ENCODE data around the gene TRPC4AP. TPM values are rescaled to one million over a fixed set of nuclear protein-coding genes. Genes with fewer than 3 reads are reported as not detected.

The TRPC4AP gene
- total RNA-seq, 4 donors from 2014 or later: 48.4 to 87.3 (median 57.8) TPM

DNA sequence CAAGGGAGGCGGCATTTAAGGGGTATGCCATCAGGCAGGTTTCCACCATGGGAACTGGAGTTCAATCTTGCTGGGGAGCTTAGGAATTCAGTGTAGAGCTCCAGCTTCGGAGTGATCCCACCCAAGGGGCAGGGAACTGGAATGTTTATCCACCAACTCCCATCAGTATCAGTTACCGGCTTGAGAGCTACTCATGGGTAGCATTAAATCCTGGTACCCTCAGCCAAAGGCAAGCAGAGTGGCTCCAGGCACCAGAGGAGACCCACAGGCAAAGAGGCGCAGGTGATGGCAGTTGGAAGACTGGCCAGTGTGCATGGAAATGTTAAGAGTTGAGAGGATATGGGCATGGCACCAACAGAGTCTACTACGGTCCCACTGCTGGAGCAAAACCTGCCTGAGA lies 40.4 kb upstream of the TRPC4AP start:
- 89% methylated on average over 5 of the region's 5 CpGs for WGBS
- H3K27me3 ChIP-seq: no peaks in the 10 kb centered on the region

DNA sequence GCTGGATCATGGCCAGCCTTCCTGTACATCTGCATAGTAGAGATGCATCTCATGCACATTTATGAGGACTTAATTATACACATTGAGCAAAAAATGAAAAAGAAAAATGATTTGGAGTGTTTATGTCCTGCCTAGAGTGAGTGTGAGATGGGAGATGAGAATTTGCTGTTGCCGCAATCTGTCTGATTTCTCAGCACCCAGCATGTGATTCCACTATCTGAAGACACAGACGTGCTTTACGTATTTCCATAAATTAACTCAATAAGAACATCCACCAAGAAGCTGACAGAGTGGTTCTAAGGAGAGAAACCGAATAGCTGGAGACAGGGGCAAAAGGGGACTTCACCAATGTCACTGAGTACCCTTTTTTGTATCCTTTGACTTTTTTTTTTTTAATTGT lies 39.3 kb upstream of the TRPC4AP start:
- Histone ChIP-seq H3K36me3 (peaks cover 77% of the 10 kb centered on the region), H3K4me1 (peaks cover 16% of the 10 kb centered on the region), H3K9me3 (no peaks in the 10 kb centered on the region), H3K4me3 (no peak overlapping the region), H3K27me3 (no peaks in the 10 kb centered on the region), H3K27ac (no peak overlapping the region)
- WGBS: 86% methylated on average over 4 of the region's 4 CpGs
- TF ChIP-seq POLR2AphosphoS5 (IDR thresholded peaks at IDR 0.05) (no peak), POLR2A (IDR thresholded peaks at IDR 0.05) (no peak), EP300 (IDR thresholded peaks at IDR 0.05) (no peak)
- no peak for DNase-seq (ENCODE audit: low spot score in 2 of 2)

More for the DNA sequence above, 40.4 kb upstream of the TRPC4AP start:
- Histone ChIP-seq H3K36me3 (peaks cover 76% of the 10 kb centered on the region), H3K9me3 (no peaks in the 10 kb centered on the region), H3K27ac (no peak overlapping the region), H3K4me3 (no peak overlapping the region), H3K4me1 (peaks cover 16% of the 10 kb centered on the region)
- no peak for DNase-seq (ENCODE audit: low spot score in 2 of 2)
- no peak for TF ChIP-seq POLR2AphosphoS5 (IDR thresholded peaks at IDR 0.05)
- TF ChIP-seq, protein P1, sequence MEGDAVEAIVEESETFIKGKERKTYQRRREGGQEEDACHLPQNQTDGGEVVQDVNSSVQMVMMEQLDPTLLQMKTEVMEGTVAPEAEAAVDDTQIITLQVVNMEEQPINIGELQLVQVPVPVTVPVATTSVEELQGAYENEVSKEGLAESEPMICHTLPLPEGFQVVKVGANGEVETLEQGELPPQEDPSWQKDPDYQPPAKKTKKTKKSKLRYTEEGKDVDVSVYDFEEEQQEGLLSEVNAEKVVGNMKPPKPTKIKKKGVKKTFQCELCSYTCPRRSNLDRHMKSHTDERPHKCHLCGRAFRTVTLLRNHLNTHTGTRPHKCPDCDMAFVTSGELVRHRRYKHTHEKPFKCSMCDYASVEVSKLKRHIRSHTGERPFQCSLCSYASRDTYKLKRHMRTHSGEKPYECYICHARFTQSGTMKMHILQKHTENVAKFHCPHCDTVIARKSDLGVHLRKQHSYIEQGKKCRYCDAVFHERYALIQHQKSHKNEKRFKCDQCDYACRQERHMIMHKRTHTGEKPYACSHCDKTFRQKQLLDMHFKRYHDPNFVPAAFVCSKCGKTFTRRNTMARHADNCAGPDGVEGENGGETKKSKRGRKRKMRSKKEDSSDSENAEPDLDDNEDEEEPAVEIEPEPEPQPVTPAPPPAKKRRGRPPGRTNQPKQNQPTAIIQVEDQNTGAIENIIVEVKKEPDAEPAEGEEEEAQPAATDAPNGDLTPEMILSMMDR (IDR thresholded peaks at IDR 0.05): no peak
- TF ChIP-seq EP300 (IDR thresholded peaks at IDR 0.05): no peak
- TF ChIP-seq POLR2A (IDR thresholded peaks at IDR 0.05): no peak

DNA sequence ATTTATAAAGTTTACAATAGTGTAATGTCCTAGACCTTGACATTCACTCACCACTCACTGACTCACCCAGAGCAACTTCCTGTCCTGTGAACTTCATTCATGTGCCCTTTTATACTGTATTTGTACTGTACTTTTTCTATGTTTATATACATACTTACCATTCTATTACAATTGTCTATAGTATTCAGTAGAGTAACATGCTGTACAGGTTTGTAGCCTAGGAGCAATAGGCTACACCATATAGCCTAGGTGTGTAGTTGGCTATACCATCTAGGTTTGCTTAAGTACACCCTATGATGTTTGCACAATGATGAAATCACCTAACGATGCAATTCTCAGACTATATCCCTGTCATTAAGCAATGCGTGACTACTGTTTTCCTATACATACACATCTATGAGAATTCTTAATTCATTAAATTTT lies 37.1 kb upstream of the TRPC4AP start:
- H3K9me3 ChIP-seq: no peaks in the 10 kb centered on the region
- H3K4me3 ChIP-seq: no peak overlapping the region
- H3K27me3 ChIP-seq: no peaks in the 10 kb centered on the region
- peaks cover 1% of the 10 kb centered on the region for H3K4me1 ChIP-seq
- no peak overlapping the region for H3K27ac ChIP-seq
- WGBS: 87% methylated on average over 2 of the region's 2 CpGs
- TF ChIP-seq EP300 (IDR thresholded peaks at IDR 0.05): no peak
- no peak for TF ChIP-seq POLR2A (IDR thresholded peaks at IDR 0.05)
- TF ChIP-seq, protein P1 (IDR thresholded peaks at IDR 0.05): no peak
- TF ChIP-seq POLR2AphosphoS5 (IDR thresholded peaks at IDR 0.05): no peak
- H3K36me3 ChIP-seq: peaks cover 76% of the 10 kb centered on the region
- no peak for DNase-seq (ENCODE audit: low spot score in 2 of 2)

DNA sequence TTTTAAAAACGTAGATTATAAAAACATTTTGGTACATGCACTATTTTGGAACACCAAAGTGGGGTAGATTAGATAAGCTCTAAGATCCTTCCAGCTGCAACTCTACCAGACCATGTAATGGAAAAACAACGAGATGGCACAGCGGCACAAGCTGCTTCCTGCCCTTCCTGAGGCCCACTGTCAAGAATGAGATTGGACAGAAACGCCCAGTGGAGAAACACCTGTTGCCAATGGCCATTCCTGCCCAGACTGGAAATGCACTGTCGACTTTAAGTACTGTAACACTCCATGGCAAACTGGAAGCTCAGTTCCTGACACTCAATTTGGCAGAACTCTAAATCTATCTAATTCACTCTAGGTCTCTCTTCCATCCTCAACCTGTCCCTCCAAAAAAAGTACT lies 33.1 kb upstream of the TRPC4AP start:
- WGBS: 82% methylated on average over 5 of the region's 5 CpGs
- Histone ChIP-seq H3K9me3 (no peaks in the 10 kb centered on the region), H3K4me3 (no peak overlapping the region), H3K27ac (no peak overlapping the region), H3K4me1 (no peaks in the 10 kb centered on the region), H3K27me3 (no peaks in the 10 kb centered on the region), H3K36me3 (peaks cover 77% of the 10 kb centered on the region)
- TF ChIP-seq, protein P1 (IDR thresholded peaks at IDR 0.05): no peak
- TF ChIP-seq POLR2AphosphoS5 (IDR thresholded peaks at IDR 0.05) (no peak), EP300 (IDR thresholded peaks at IDR 0.05) (no peak), POLR2A (IDR thresholded peaks at IDR 0.05) (no peak)
- DNase-seq (ENCODE audit: low spot score in 2 of 2): no peak

DNA sequence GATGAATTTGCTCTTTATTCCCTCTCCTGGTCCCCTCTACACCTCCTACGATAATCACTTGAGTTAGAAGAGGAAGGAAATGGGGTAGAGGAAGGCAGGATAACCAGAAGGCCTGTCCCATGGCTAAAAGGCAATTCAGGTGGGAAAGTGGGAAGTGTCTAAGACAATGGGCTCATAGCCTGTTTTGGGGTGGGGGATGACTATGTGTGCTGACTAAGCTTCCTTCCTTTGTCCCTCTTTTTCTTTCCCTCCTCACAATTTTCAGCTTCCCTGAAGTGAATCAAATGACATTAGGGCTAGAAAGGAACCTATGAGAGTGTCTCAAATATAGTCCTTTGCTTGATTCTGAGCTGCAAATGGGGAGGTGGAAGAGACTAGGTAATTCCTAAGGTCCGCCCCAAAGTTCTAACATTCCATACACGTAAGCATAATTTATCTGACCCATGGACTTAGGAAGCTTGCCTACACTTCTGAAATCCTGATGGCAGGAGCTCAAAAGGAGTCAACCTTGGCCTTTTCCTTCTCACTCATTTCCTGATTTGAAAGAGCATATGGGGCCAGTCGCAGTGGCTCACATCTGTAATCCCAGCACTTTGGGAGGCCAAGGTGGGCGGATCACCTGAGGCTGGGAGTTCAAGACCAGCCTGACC lies 30.3 kb upstream of the TRPC4AP start:
- Histone ChIP-seq H3K9me3 (no peaks in the 10 kb centered on the region), H3K27me3 (no peaks in the 10 kb centered on the region), H3K4me1 (no peaks in the 10 kb centered on the region), H3K4me3 (no peak overlapping the region), H3K27ac (no peak overlapping the region), H3K36me3 (peaks cover 95% of the 10 kb centered on the region)
- no peak for TF ChIP-seq POLR2A (IDR thresholded peaks at IDR 0.05)
- TF ChIP-seq, protein P1 (IDR thresholded peaks at IDR 0.05): no peak
- no peak for TF ChIP-seq POLR2AphosphoS5 (IDR thresholded peaks at IDR 0.05)
- no peak for TF ChIP-seq EP300 (IDR thresholded peaks at IDR 0.05)
- 92% methylated on average over 5 of the region's 5 CpGs for WGBS
- DNase-seq (ENCODE audit: low spot score in 2 of 2): no peak

Data from suprapubic skin (tissue), 4 donors.